GM15510 (cell line): ENCODE data around the gene GPC6.

Source experiments
- POLR2A ChIP-seq: IDR thresholded peaks from 3 replicates; pipeline ENCODE4 v1.6.1; 2011; ENCODE audit warnings: borderline replicate concordance; ENCODE audit not compliant: insufficient read length; ENCODE audit errors: extremely low read depth

GPC6 gene

DNA sequence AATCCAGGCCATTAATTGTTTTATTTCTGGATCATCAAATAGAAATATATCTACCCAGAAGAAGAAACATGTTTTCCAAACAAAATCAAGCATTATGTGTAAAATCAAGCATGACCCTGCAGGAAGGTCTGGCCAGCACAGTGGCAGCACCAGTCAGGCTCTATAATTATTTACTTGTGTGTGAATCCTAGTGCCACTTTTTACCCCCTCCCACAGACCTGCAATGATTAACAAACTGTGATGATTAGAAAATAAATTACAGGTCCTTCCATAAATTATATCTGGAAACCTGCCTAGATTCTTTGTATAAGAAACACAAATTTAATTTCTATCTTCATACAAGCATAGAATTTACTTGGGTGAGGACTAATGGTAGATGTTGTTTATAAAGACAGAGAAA is 186.1 kb downstream of the GPC6 start:
- no peak for TF ChIP-seq POLR2A

DNA sequence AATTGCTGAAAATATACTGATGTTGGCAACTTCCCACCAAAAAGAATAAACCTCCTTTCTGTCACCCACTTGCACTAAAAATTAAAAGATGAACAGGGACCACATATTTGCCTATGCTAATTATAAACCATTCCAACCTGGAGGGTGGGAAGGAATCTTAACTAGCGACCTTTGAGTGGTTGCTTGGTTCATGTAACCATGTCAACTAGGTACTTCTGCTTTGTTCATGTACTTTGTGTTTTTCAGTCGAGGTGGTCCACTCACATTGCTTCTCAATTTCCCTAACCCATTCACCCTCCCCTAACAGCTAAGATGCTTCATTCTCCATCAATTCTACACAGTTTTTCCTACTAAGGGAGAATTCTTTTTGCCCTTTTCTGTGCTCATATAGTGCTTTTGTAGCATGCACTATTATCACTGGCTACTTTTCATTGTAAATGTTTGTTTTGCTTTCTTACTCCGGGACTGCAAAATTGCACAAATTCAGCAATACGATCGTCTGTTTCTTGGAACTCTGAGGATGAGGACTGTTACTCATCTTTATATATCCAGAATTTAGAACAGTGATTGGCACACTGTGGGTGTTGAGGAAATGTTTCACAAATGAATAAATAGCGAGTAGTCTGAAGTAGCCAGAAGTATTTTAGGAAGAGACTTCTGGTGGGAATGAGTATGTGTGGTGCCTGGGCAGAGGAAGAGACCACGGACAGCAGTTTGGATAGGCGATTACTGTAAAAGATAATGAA is 187.5 kb downstream of the GPC6 start:
- no peak for TF ChIP-seq POLR2A

GRCh38 chr13:93416736-93417355 is 190.2 kb downstream of the GPC6 start:
- no peak for TF ChIP-seq POLR2A

- no peak for TF ChIP-seq POLR2A
Measured at GRCh38 chr13:93418398-93418797, 191.8 kb downstream of the GPC6 start.

GRCh38 chr13:93420206-93420605 is 193.6 kb downstream of the GPC6 start:
- TF ChIP-seq POLR2A: no peak

DNA sequence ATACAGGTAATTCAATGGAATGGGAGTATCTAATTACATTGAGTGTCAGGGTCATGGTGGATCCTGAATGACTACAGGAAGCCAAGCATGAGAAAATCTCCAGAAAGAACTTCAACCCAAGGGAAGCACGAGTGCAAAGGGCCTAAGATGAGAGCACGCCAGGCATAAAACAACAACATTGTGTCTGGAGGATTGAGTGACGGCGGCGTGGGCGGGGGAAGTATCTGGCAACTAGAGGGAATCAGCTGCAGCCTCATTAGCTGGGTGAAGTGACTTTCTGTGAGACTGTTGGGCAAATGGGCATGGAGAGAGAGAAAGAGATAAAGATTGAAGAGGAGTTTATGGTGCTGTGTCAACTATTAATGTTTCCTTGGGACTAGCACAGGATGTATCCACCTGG is 194.3 kb downstream of the GPC6 start:
- TF ChIP-seq POLR2A: no peak

DNA sequence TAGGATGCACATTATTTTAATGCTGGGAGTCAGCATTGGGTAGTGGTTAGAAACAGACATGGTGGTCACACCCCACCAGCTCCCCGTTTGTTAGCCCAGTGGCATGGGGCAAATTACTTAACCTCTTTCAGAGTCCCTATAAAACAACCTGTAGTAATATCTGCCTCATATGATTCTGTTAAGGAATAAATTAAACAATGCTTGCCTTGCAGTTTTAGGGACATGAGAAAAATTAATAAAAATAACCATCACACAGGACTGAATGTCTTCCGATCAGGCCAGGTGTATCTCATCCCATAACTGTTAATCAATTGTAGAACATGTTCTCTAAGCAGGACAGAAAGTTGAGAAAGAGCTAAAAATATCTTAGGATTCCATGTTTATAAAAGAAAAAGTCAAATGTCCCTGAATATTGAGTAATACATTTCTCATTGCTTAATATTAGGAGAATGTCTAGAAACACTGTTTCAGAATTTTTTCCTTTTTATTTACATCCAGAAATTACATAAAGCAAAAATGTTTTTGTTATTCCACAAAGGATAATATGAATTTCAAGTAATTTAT is 196.5 kb downstream of the GPC6 start:
- no peak for TF ChIP-seq POLR2A

DNA sequence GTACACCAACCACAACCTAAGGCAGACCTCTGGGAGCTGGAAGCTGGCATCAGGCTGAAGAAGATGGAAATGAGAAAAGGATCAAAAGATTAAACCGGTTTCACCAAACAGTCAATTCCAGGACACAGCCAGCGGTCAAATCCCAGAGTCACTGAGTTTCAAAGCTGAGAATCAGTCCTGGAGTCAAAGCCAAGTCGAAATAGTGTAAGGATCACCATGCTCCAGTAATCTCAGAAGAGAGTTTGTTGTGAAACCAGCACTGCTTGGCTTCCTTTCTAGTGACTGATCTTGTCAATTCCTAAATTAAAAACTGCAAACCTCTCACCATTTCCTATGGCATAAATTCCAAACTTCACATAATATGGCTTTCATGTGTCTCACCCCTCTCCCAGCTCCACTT is 198.8 kb downstream of the GPC6 start:
- TF ChIP-seq POLR2A: no peak

DNA sequence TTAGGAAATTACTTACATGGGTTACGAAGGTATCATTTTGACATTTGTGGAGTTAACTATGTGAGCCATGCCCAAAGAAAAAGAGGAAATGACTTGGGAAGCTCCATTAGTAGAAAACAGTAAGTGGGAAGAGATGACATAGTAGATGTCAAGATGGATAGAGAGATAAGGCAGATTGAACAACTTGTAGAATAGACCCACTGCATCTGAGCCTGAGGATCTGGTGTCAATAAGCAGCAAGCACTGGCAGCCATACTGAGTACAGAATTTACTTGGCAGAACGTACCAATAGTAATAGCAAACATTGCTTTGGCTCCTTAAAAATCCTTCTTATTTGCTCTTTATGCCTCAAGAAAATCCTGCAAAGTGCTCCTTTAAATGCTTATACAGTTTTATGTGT is 203.8 kb downstream of the GPC6 start:
- TF ChIP-seq POLR2A: no peak

DNA sequence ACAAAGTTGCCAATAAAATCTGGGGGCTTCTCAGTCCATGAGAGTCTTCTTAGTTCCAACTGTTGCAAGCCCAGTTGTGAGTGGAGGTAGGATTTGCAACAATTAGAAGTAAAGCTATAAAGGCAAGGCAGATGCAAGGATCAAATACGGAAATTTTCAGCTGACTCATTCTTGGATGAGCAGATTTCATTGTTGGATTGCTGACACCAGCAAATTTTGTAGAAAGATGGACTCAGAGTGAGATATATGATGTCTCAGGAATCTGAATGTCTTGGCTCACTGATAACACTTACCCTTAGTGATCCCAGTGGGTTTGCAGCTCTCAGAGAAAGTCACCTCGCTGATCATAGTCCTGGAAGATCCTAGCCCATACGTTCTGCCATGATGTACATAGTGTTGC is 209.0 kb downstream of the GPC6 start:
- no peak for TF ChIP-seq POLR2A

DNA sequence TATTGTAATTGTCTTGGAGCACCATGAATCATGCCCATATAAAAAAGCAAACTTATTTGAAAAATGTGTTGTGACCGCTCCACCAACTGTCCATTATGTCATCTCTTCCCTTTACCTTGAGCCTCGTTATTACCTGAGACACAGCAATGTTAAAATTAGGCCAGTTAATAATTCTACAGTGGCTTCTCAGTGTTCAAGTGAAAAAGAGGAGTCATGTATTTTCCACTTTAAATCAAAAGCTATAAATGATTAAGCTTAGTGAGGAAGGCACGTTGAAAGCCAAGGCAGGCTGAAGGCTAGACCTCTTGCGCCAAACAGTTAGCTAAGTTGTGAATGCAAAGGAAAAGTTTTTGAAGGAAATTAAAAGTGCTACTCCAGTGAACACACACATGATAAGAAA is 210.5 kb downstream of the GPC6 start:
- TF ChIP-seq POLR2A: no peak

DNA sequence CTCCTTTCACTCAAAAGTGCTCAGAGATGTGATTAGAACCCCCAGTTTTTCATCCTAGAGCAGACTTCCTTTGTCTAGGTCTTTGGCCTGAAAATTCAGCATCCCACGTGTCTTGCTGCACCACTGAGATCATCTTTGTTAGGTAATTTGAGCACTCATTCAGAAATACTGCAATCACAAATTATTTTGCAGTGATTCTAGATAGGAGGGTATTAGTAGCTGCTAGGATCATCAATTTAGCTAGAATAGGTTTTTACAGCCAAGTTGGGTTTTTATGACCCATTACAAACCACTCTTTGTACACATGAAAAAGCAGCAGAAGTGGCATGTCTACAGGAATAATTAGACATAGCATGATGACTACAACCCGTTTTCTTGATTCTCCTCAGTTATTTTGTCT is 219.6 kb downstream of the GPC6 start:
- no peak for TF ChIP-seq POLR2A

GRCh38 chr13:93450191-93450621 is 223.6 kb downstream of the GPC6 start:
- no peak for TF ChIP-seq POLR2A

DNA sequence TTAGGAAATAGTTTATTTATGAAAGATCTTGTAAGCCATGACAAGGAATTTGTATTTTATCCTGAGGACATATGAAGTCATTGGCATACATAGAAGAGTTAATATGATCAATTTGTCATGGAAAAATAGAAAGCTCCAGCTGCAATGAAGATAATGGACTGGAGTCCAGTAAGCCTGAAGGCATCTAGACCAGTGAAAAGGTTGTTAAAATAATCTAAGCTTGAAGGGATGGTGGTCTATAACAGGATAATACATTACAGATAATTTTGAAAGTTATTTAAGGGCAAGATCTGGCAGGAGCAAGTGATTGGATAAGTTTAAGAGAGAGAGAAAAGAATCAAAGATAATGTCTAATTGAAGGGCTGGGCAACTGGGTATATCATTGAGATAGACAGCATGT is 224.2 kb downstream of the GPC6 start:
- TF ChIP-seq POLR2A: no peak

DNA sequence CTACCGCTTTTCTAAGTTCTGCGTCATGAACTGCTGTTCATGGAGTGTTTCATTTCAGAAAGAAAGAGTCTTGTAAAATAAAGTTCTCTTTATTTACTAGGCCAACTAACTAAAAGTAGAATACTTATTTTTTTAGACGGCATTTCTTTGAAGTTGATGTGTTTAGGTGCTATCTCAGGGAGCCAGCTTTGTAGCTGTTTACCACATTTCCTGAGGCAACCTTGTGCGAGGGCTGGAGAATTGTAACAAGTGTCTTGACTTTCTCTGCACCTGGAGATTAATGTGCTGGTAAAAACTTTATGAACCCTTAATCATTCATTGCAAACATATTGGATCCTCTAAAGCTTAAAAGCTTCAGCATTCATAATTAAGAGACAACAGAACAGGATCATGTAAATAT is 229.3 kb downstream of the GPC6 start:
- TF ChIP-seq POLR2A: no peak

DNA sequence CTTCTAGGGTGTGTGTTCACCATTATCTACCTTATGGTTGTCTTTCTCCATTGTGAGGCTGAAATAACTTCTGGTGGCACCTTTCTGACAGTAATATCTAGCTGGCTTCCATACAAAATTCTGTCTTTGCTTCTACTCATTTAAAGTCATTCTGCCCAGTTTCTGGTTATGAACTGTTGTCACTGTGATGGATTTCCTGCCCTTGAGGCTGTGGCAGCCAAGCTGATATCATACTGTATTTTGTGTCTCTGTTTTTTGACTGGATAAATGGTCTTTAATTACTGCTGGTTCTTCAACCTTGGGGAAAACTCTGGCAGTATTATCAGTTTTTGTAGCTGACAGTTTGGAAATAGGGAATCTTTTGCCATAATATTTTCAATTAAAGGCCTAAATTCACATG is 233.4 kb downstream of the GPC6 start:
- no peak for TF ChIP-seq POLR2A
